ENCODE data around the gene ARSB.

DNA sequence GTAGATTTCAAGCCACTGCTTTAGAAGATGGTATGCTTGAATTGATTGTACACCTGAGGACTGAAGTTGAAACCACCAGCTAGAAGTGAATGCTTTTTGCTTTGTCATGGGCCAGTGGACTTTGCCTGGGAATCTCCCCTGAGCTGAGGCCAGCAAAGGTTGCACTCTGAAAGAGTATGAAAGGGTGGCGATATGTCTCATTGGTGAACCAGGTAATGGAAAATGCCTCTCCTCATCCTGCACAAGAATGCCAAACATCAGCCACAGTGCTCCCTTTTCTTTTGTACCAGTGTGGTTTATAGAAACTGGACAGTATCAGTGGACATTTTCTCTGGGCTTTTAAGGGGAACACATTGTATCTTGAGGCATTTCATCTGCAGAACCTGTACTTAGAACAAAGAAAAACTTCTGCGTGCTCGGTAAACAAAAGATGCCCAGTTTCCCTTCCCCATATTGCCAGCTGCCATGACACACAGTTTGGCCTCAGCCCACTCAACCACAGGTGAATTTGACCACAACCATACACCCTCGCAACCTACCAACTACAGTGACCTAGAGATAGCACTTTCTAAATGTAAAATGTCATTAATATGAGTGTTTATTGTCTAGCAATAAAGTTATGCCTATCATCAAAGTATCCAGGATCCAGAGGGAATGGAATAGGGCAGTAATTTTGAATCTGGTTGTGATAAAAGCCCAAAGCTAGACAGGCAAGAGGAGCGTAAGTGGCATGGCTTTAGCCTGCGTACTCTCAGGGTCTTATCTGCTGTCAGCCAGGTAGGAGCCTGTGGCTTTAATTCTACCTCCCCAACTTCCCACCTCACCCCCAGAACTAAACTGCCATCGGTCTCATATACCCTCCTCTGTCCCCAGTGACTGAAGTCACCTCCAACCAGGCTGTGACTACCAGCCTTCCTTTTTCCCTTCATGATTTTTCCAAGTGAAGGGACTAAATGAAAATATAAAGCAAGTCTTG is 257.0 kb downstream of the ARSB start:
- no peak for TF ChIP-seq CTCF (IDR thresholded peaks at IDR 0.05)
- TF ChIP-seq POLR2A (IDR thresholded peaks at IDR 0.05), result no peak
